ENCODE results near the gene GOLGA7B.

Gene GOLGA7B

DNA sequence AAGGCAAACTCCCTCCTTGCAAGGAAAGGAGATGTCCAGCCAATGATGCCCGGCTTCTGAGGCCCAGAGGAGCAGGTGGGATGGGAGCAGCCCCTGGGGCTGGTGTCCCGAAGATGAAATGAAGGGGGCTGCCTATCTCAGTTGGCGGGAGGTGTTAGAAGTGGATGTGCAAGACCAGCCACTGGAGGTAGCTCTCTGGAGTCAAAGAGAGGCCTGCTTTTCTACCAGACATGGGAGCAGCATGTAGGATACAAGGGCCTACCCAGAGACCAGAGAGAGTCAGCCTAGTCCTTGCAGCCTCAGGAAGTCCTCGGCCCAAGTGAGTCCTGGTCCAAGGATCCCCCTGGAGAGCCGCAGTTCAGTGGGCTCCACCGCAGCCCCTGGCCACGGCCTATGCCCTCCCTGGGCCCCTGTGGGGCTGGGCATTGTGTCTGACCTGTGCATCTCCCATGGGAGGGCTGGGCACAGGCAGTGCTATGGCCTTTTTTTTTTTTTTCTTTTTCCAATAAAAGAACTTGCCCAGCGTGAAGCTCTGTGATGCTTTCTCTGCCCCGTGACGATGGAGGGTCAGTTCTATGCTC is 17.7 kb downstream of the GOLGA7B start:
- no peak for DNase-seq (ENCODE audit: low read depth in 2 of 2)

DNA sequence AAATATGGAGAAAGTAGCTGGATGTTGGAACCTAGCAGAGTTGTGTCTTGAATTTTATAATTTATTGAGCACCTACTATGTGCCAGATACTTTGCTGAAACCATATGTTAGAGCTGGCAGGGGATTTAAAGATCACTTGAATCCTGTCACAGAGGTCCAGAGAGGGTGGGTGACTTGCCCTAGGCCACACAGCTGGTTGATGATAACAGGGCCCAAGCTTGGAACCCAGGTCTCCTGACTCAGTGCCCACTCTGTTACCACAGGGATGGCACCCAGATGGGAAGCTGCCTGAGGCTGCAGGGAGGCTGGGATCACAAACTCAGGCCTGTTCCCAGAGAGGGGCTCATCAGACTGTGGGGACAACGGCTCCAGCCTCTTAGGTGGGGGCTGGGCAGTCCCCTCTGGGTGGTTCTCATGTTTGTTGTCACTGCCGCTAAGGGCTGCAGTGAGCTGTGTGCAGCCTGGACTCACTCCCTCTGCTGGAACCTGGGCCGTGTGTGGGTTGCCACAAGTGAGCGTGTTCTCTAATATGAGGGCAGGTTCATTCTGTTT is 18.6 kb downstream of the GOLGA7B start:
- DNase-seq (ENCODE audit: low read depth in 2 of 2): no peak

DNA sequence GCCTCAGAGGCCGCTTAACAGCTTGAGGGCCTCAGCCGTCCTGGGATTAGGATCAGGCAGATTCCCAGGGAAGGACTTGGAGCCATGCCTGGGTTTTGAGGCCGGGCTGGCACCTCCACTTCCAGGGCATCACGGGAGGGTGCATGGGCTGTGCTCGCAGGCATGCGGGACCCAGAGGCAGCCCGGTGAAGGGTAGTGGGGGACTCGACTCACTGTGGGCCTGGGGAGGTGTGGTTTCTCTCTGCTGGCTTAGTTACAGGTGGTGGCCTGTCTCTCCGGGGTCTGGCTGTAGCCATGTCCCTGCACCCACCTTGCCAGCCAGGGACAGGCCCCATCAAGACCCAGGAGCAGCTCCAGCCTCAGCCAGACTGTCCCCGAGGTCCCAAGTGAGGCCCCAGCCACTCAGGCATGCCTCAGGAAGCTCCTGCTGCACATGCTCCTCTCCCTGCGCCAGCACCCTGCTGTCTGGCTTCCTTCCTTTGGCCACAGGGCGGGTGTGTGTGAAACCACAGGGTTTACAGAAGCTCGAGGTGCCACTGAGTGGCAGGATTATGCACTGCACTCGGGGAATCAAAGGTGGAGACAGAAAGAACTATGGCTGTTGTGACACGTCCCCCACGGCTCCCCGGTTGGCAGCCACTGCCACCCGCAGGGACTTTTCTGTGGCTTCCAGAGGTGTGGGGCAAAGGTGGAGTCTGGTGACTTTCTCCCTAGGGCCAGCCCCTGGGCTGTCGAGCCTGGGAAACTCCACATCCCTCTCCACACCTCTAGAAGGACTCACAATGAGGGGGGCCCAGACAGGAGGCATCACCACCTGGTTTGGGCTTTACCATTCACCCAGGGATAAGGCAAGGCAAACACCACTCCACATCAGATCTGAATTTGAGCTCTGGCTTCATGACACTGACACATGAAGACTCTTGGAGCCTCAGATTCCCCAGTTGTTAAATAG is 19.7 kb downstream of the GOLGA7B start:
- DNase-seq (ENCODE audit: low read depth in 2 of 2): peak; percentile 55 to 64

DNA sequence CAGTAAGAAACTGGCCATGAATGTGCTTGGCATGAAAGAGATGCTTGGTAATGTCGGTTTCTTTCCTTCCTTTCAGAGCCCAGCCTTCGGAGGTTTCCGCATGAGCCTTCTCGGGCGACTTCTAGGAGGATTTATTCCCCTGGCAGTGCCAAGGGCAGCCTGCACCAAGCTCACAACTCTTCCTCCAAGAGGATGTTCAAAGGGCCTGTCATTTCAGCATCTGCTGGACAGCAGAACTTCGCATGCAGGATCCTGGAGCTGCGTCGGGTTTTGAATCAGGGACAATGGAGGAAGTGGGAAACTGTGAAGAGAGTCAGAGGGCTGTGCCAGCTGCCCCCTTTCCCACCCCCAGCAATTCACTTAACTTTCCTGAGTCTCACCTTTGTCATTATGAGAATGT is 21.3 kb downstream of the GOLGA7B start:
- DNase-seq (ENCODE audit: low read depth in 2 of 2): no peak

DNA sequence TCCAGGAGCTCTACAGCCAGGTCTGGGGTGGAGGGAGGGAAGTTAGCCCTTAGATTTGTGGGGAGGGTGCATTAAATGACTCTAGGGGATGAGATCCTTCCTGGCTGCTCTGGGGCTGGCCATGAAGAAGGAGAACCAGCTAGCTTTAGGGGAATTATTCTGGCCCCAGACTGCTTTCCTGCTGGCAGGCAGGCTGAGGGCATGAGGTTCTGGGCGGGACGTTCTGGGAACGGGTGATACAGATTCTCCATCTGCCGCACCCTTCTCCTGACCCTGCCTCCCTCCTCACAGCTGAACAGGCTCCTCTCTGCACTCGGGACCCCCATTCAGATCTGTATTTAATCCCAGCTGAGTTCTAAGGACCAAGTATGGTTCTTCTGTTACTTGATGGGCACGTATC is 23.9 kb downstream of the GOLGA7B start:
- DNase-seq (ENCODE audit: low read depth in 2 of 2): no peak

DNA sequence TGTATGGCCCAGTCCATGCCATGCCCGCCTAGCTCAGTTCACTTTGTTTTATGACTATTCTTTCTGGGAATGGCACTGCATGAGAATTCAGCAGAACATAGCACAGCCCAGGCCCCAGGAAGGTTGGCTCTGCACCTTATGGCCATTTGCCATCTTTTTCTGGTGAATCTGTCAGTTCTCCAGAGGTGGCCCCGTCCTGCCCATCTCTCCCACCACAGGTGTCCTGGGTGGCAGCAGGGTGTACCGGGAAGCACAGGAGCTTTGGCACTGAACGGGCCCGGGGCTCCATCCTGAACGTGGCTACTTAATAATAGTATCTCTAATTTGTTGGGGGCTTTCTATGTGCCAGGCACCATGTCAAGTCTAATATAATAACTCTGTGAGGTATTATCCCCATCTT is 24.7 kb downstream of the GOLGA7B start:
- DNase-seq (ENCODE audit: low read depth in 2 of 2): no peak

DNA sequence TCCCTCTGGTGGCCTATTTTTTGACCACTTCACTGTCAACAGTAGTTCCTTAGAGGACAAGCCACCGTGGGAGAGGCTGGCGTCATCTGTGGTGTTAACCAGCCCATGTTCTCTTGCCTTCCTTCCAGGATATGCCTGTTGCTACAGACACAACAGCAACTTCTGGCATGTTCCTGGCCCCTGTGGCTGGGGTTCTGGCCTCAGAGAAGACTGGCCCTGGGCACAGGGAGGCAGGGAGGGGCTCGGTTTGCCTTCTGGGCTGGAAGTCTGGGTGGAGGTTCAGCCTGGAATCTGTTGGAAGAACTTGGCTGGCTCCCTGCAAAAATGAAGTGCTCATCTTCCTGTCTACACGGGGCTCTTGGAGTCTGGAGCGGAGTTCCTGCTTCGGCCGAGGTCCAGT is 25.7 kb downstream of the GOLGA7B start:
- no peak for DNase-seq (ENCODE audit: low read depth in 2 of 2)

DNA sequence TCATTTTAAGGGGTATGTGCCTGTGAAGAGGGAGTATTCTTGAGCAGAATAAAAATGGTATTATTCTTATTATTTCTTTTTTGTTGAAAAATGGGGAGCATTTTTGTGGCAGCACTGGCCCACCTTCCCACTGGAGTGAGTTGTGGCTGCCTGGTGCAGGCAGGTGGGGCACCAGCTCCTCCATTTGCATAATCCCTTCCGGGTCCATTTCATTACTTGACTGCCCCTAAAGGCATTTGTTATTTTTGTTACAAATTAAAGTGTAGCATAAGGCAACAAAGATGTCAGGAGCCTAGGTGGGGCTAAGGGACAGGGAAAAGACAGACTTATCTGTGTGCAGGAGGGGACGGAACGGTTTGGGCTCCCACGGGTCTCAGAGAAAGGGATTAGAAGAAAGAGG is 26.8 kb downstream of the GOLGA7B start:
- DNase-seq (ENCODE audit: low read depth in 2 of 2): no peak

DNA sequence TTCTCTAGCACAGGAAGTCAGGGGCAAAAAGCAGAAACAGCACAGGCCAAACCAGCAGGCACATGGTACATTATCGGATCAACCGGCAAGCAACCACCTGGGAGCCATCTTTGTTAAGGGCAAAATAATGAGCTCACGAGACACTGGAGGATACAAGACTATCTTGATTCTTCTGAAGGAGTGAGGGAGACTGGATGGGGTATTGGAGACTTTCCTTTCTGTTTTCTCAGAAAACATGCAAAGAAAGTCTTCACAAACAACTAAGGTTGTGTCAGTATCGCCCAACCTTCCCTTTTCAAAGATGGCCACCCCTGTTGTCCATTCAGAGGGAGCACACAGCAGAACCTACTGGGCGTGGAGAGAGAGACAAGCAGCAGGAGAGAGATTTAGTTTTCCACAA is 29.6 kb downstream of the GOLGA7B start:
- no peak for DNase-seq (ENCODE audit: low read depth in 2 of 2)

DNA sequence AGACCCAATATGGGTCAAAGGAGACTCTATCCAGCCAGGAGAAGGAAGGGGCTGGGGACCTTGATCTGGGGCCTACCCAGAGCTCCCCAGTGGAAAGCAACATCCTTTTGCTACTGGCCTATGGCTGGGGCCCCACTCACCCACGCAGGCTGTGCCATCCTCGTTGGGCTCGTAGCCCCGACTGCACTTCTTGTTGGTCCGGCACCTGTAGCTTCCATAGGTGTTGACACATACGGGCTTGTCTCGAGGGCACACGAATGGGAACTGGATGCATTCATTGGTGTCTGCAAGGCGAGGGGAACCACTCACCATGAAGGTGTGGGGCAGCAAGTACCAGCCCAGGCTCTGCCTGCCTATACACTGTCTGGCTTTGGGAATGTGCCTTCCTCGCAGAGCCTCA is 30.5 kb downstream of the GOLGA7B start:
- no peak for DNase-seq (ENCODE audit: low read depth in 2 of 2)

DNA sequence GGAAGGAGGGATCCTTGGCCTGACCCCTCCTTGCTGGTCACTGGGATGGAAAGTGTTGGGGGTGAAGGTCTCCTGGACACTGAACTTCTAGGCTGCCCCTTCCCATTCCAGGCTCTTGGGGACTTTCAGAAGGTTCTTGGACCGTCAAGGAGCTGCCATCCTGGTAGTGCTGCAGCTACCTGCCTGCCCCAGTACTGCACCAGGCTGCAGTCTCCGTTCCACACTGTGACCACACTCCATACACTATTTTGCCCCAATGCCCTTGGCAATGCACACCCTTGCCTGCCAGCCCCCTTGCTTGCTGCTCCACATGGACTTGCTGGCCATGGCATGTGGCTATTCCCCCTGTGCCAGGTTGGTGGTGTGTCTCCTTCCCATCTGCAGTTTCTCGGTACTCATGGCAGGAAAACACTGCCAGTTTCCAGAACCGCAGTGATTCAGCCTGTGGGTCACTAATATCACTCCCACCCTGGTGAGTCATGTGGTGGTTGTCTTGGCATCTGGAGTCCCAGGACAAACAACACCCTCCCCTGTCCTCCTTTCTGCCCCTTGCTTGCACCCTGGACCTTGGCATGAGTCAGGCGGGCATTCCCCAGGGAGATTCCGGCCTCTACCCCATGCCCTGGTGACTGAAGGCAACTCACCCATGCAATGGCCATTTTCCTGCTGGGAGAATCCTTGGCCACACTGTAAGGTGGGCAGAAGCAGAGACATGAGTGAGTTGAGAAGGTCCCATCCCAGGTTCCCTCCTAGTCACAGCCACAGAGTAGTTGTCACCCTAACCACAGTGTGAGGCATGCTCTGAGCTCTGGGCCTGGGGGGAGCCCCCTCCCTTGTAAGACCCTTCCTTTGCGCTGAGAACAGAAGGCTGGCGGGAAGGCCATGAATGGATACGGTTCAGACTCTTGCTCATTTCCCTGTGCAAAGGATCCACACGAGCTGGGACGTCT is 32.8 kb downstream of the GOLGA7B start:
- no peak for DNase-seq (ENCODE audit: low read depth in 2 of 2)

DNA sequence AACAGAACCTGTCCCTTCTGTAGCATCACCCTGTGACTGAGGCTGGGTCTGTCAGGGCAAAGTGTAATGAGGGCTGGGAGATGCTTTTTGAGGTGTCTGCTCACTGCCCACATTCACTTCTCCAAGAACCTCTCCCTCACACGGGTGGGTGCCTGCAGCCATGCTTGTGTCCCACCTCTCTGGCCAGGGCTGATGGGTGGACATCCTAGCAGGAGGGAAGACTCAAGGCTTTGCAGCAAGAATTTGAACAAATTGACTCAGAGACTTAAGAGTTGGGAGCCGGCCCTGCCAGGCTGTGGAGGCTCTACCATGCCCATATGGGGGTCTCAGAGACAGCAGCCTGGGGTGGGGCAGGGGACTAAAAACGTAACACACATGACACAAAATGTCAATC is 33.4 kb downstream of the GOLGA7B start:
- no peak for DNase-seq (ENCODE audit: low read depth in 2 of 2)

DNA sequence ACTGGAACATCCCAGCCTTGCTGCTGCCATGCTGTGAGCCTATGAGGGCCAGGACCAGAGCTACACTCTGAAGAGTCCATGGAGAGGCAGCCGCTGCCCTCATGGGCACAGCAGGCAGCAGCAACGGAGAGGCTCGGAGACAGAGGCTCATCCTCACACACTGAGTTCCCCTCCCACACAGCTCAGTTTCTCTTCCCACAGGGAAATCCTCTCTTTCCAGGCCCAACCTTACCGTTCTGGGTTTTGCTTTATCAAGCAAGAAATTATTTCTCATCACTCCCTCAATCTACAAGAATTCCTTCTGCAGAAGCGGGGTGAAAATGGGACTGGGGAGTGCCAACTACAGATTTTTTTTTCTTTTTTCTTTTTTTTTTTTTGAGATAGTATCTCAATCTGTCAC is 36.6 kb downstream of the GOLGA7B start:
- no peak for DNase-seq (ENCODE audit: low read depth in 2 of 2)

DNA sequence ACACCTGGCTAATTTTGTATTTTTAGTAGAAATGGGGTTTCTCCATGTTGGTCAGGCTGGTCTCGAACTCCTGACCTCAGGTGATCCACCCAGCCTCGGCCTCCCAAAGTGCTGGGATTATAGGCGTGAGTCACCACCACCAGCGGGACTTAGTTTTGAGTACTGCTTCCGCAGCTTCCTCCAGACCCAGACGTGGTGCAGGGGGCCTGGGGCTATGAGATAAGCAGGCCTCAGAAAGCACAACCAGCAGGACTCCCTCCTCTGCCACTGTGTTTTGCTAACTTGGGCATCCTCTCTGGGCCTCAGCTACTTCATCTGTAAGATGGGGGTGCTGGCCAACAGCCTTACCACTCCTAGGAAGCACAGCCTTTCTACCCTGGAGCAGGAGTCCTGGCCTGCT is 37.8 kb downstream of the GOLGA7B start:
- no peak for DNase-seq (ENCODE audit: low read depth in 2 of 2)

DNA sequence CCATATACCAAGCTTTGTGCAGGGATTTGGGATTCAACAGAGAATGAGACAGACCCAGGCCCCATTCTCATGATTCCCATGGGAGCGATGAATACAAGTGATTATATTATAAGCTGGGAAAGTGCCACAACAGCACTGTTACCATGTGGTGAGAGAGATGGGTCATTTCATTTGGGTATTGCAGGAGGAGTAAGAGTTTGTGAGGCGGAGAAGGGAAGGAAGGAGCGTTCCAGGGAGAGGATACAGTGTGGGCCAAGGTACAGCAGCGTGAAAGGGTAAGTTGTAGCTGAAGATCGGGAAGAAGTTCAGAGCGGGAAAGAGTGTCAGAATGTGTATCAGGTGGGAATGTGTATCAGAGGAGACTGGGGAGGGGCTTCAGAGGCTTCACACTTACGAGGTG is 38.5 kb downstream of the GOLGA7B start:
- no peak for DNase-seq (ENCODE audit: low read depth in 2 of 2)

DNA sequence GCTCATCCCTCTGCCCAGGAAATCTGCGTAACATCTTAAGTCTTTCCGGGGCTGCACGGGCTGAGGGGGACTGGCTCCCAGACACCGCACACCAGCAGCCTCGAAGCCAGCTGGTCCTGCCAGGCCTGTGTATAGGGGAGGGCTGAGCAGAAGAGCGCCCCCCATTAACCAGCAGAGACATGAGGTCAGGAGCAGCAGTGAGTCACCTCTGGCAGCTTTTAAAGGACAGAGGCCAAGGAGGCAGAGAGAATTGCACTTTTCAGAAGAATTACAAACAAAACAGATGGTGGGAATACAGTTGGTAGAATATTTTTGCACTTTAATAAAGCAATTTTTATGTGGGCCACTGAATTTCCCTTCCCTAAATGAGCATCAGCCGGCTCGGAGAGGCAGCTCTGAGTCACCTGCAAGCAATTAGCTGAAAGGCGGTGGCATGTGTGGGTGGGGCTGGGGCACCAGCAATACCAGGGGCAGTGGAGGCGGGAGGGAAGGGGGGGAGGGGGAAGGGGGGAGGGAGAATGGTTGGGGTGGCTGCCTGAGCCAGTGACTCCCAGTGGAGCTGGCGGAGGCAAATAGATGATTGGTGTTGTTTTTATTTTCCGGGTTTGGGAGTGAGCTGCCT is 39.1 kb downstream of the GOLGA7B start:
- no peak for DNase-seq (ENCODE audit: low read depth in 2 of 2)

DNA sequence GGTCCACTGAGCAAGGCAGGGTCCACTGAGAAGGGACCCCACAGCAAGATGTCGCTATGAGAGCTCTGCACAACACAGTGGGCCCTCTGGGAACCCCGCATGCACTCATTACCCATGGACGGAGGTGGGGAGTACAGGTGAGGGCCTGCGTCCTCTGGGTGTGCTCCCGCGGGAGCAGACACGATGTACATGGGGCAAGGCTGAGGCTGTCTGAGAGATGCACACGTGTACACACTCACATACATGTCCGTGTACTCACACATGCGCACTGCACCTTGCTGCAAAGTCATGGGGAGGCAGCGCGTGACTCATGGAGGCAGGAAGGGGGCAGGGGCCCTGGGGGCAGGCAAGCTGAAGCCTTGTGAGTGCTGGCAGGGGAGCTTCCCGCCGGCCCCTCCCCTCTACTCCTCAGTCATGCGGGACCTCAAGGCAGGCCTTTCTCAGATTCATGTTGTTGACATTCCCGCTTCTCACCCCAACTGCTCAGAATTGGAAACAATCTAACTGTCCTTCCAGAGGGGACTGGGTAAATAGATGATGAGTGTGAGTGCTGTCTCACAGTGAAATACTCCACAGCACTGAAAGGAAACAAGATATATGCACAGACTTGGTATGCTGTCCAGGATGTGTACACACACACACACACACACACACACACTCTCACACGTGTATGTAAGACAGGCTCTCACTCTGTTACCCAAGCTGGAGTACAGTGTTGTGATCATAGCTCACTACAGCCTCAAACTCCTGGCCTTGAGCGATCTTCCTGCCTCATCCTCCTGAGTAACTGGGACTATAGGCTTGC is 40.0 kb downstream of the GOLGA7B start:
- DNase-seq (ENCODE audit: low read depth in 2 of 2): no peak

DNA sequence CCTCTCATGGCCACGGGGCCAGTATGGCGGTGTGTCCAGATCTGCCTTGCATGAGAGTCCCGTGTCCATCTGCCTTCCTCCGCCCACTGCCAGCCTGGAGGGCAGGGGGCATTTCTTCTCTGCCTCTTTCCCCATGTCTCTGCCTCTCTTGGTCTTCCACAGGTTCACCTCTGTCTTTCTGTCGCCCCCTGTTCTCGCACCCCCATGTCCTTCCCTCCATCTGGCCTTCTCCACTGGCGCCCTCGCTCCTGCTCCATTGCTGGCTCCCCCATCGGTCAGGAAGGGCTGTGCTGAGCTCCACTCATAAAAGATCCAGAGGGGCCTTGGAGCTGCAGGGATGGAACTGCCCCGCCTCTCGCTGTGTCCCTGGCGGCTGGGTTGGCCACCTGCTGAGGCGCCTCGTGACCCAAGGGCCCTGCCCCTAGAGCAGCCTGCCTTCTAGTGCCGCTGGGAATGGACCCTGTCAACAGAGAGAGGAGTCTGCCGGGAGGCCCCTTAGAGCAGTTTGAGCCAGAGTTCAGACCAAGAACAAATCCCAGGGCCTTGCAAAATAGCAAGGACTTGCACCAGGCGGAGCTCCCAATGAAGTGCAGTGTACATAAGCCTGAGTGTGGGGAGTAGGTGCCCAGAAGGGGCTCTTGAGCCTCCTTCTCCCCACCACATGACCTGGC is 42.0 kb downstream of the GOLGA7B start:
- DNase-seq (ENCODE audit: low read depth in 2 of 2): no peak

DNA sequence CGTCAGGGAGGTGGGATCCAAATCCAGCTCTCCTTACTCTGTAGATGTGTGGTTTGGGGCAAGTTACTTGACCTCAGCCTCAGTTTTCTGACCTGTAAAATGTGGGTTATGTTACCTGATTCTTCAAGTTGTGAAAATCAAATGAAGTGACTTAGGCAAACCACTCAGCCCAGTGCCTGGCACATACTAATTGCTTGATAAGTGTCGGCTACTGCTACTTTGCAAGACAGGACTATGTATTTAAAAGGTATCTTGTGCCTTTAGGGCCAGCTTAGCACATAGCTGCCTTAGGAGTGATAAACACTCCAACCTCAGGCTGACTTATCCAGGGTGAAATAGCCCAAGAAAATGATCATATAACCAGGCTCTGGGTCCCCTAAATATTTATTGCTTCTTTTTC is 42.9 kb downstream of the GOLGA7B start:
- DNase-seq (ENCODE audit: low read depth in 2 of 2): no peak

DNA sequence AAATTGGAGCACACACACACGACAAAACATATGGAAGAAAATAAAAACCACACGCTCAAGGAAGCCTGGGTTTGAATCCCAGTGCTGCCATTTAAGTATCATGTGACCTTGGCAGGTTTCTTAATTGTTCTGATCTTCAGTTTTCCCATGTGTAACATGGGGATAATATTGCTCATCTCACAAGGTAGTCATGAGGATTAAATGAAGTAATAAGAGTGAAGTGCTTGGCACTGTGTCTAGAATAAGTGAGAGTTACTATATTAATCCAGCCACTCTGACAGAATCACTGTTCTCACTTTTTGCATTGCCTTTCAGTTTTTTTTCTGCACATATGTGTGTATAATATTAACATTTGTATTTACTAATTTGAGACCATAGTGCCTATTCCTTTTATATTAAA is 43.3 kb downstream of the GOLGA7B start:
- DNase-seq (ENCODE audit: low read depth in 2 of 2): no peak

Measured in stimulated activated CD8-positive, alpha-beta memory T cell treated with anti-CD3 and anti-CD28 coated beads, Interleukin-7, amount 100 ng/mL, for 1 hour (primary cell).